Karpas-422 (cell line): ENCODE data around the gene TRIOBP. TPM values are rescaled to one million over a fixed set of nuclear protein-coding genes. Genes with fewer than 3 reads are reported as not detected.
A peak's percentile ranks its signal among the peaks of the same experiment; 100 is the strongest.

Experiments
- DNase-seq: peaks from one replicate; pipeline ENCODE4 v3.0.0-alpha.2; 2015
- H2AFZ ChIP-seq: fragments of 200-600 bp; sonication (generic); 2 replicates; pipeline ENCODE4 v1.6.1; 2014; ENCODE audit warnings: antibody characterized with exemption, low read length, mixed read lengths
- H3K27ac ChIP-seq: fragments of 200-600 bp; sonication (generic); 2 replicates; pipeline ENCODE4 v1.5.1; 2014; ENCODE audit warnings: mild to moderate bottlenecking, low read length, moderate library complexity
- H3K27me3 ChIP-seq: fragments of 200-600 bp; sonication (generic); 2 replicates; pipeline ENCODE4 v1.6.1; 2014; ENCODE audit warnings: low read length, mixed read lengths
- H3K36me3 ChIP-seq: fragments of 200-600 bp; sonication (generic); 2 replicates; pipeline ENCODE4 v1.6.1; 2014; ENCODE audit warnings: low read length, mixed read lengths; ENCODE audit not compliant: insufficient read depth
- H3K4me1 ChIP-seq: fragments of 200-600 bp; sonication (generic); 2 replicates; pipeline ENCODE4 v1.6.1; 2014; ENCODE audit warnings: mild to moderate bottlenecking, low read length, mixed read lengths
- H3K4me2 ChIP-seq: fragments of 200-600 bp; sonication (generic); 2 replicates; pipeline ENCODE4 v1.6.1; 2014; ENCODE audit warnings: low read length, low read depth, mild to moderate bottlenecking; ENCODE audit not compliant: poor library complexity, severe bottlenecking
- H3K4me3 ChIP-seq: fragments of 200-600 bp; sonication (generic); 2 replicates; pipeline ENCODE4 v1.5.1; 2014; ENCODE audit warnings: mild to moderate bottlenecking, antibody characterized with exemption, low read length, mixed read lengths
- H3K79me2 ChIP-seq: fragments of 200-600 bp; sonication (generic); 2 replicates; pipeline ENCODE4 v1.6.1; 2014; ENCODE audit warnings: mild to moderate bottlenecking, low read length, mixed read lengths
- H3K9ac ChIP-seq: fragments of 200-600 bp; sonication (generic); 2 replicates; pipeline ENCODE4 v1.6.0; 2014; ENCODE audit warnings: low read length
- H3K9me2 ChIP-seq: fragments of 200-600 bp; sonication (generic), shearing (Covaris generic); replicated peaks from 2 replicates; pipeline ENCODE4 v1.6.0; 2014; ENCODE audit warnings: mild to moderate bottlenecking, low read length, moderate library complexity; ENCODE audit not compliant: insufficient read depth
- H3K9me3 ChIP-seq: fragments of 300-700, 200-600 bp; sonication (generic); 2 replicates; pipeline ENCODE4 v1.6.1; 2014; ENCODE audit warnings: low read length, mixed read lengths
- H4K20me1 ChIP-seq: fragments of 200-600 bp; sonication (generic); 2 replicates; pipeline ENCODE4 v1.6.1; 2014; ENCODE audit warnings: mild to moderate bottlenecking, antibody characterized with exemption, low read length, low read depth; ENCODE audit not compliant: insufficient read depth
- total RNA-seq: library from RNA; depleted of rRNA; stranded (reverse); fragments of >200 nt; shearing (Covaris generic); gene quantifications from 2 replicates; pipeline ENCODE4 v1.2.3, GENCODE V29; 2014; ENCODE audit warnings: low replicate concordance

TRIOBP gene
- total RNA-seq, 1 experiment from 2014 or later, result 14.6 TPM

DNA sequence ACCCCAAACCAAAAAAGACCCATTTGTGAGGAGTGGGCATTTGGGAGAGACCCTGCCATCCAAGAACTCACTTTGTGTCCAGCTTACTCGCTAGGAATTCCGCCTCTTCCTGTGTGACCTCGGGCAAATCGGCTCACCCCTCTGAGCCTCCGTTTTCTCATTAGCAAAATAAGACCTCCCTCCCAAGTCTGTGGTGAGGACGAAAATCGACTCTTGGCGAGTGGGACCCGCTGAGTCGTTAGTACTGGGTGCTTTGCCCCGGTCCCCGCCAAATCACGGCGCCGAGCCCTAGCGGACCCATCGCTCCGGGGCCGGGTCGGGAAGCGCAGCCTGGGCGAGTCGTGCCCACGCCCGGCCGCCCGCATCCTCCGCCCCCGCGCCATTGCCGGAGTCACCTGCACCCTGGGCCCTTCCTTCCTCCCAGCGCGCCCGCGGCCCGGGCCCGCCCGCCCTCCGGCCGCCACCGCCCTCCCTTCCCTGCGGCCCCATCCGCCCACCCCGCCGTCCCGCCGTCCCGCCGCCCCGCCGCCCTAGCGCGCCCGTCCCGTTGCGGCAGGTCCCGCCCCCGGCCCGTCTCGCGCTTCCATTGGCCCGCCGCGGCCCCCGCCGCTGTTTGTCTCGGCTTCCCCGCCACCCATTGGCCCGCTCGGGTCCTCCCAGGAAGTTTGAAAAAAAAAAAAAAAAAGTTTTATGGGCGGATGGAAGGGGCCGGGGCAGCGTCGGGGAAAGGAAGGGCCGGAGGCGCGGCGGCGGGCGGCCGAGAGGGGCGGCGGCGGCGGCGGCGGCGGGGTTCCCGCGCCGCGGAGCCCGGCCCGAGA is 48.9 kb downstream of the TRIOBP start:
- peak; percentile 97 for DNase-seq
- Histone ChIP-seq H4K20me1 (no peaks in the 10 kb centered on the region), H3K9me3 (no peaks in the 10 kb centered on the region), H3K36me3 (no peaks in the 10 kb centered on the region), H3K27ac (peak overlapping the region; percentile 74), H3K4me3 (peak overlapping the region; percentile 100), H2AFZ (peak overlapping the region; percentile 90), H3K27me3 (no peaks in the 10 kb centered on the region), H3K9me2 (no peaks in the 10 kb centered on the region), H3K79me2 (peaks cover 48% of the 10 kb centered on the region), H3K9ac (peak overlapping the region; percentile 99), H3K4me1 (peaks cover 25% of the 10 kb centered on the region), H3K4me2 (peak overlapping the region; percentile 98)

DNA sequence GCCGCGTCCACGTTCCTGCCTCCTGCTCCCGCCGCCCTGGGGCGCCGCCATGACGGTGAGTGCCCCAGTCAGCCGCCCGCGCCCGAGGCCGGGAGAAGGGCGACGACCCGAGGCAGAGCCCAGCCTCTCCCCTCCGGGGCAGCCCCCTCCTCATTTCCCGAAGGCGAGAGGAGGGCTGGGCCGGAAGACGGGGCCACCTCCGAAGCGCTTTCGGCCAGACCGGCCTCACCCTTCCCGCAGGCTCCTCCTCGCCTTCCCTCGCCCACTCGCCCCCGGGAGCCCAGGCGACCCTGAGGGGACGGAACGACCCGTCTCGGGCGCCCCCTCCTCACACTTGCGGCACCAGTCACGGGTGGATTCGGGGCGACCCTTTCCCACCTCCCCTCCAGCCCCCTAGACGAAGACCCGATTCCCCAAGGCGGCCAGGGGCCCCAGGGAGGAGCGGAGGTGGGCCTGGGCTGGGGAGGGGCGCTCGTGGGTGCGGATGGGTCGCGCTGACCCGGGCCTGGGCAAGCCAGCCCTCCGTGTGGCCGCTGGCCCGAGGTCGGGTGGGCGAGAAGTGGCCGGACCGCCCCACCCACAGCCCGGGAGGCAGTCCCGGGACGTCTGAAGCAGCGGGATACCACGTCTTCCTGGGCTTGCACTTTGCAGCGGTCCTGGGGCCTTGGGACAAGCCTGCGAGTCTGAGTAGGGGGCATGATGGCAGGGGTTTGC is 49.7 kb downstream of the TRIOBP start:
- DNase-seq, result no peak
- peak overlapping the region; percentile 73 for H3K27ac ChIP-seq

DNA sequence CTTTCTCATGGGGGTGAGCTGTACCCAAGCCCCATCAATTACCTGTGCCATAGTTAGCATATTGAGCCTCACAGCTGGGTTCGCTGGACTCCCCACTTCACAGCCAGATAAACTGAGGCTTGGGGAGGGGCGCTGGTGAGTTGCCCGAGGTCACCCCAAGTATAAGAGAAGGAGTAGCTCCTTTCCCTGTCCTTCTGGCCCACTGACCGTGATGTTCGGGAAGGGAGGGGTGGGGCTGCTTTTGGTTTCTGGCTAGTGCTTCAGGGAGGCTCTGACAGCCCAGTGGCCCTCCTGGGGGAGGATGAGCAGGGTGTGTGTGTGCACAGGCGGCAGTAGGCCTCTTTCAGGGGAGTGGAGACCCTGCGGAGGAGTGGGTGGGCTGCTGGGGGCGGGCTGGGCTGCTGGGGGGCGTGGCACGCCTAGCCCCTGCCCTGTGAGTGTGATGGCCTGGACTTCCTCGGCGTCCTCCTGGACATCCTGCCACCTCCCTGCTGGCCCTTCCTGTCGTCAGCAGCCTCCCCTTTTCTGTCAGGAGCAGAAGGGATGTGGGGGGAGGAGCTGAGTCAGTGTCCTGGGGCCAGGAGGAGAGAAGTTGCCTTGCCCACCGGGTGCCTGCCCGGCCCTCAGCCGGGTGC is 50.3 kb downstream of the TRIOBP start:
- Histone ChIP-seq H3K36me3 (no peaks in the 10 kb centered on the region), H3K4me3 (peak overlapping the region; percentile 100), H3K9me2 (no peaks in the 10 kb centered on the region), H2AFZ (no peak overlapping the region), H3K9ac (peak overlapping the region; percentile 99), H3K9me3 (no peaks in the 10 kb centered on the region), H3K79me2 (peaks cover 48% of the 10 kb centered on the region), H3K27me3 (no peaks in the 10 kb centered on the region), H3K4me2 (peak overlapping the region; percentile 98), H3K27ac (peak overlapping the region; percentile 73; the same call in 1 of the 2 replicates), H4K20me1 (no peaks in the 10 kb centered on the region), H3K4me1 (peaks cover 25% of the 10 kb centered on the region)
- no peak for DNase-seq

More for the DNA sequence above, 49.7 kb downstream of the TRIOBP start:
- peak overlapping the region; percentile 99 for H3K9ac ChIP-seq
- H3K27me3 ChIP-seq, result no peaks in the 10 kb centered on the region
- no peaks in the 10 kb centered on the region for H3K36me3 ChIP-seq
- peak overlapping the region; percentile 98 for H3K4me2 ChIP-seq
- peaks cover 25% of the 10 kb centered on the region for H3K4me1 ChIP-seq
- H4K20me1 ChIP-seq, result no peaks in the 10 kb centered on the region
- H3K79me2 ChIP-seq, result peaks cover 48% of the 10 kb centered on the region
- no peaks in the 10 kb centered on the region for H3K9me2 ChIP-seq
- H2AFZ ChIP-seq, result peak overlapping the region; percentile 60; the same call in 1 of the 2 replicates
- peak overlapping the region; percentile 100 for H3K4me3 ChIP-seq
- H3K9me3 ChIP-seq, result no peaks in the 10 kb centered on the region

GRCh38 chr22:37747715-37748100 is 50.9 kb downstream of the TRIOBP start:
- peak overlapping the region; percentile 98 for H3K4me2 ChIP-seq
- H3K36me3 ChIP-seq, result no peaks in the 10 kb centered on the region
- H3K27me3 ChIP-seq, result no peaks in the 10 kb centered on the region
- no peaks in the 10 kb centered on the region for H3K9me3 ChIP-seq
- peak overlapping the region; percentile 17; the same call in 1 of the 2 replicates for H3K27ac ChIP-seq
- no peak overlapping the region for H2AFZ ChIP-seq
- H3K4me3 ChIP-seq, result peak overlapping the region; percentile 100; the same call in 1 of the 2 replicates
- no peaks in the 10 kb centered on the region for H3K9me2 ChIP-seq
- peaks cover 25% of the 10 kb centered on the region for H3K4me1 ChIP-seq
- H3K79me2 ChIP-seq, result peaks cover 48% of the 10 kb centered on the region
- H4K20me1 ChIP-seq, result no peaks in the 10 kb centered on the region
- peak overlapping the region; percentile 99 for H3K9ac ChIP-seq
- no peak for DNase-seq

- H3K27me3 ChIP-seq, result no peaks in the 10 kb centered on the region
- no peak overlapping the region for H3K27ac ChIP-seq
- no peak overlapping the region for H3K4me3 ChIP-seq
- no peaks in the 10 kb centered on the region for H4K20me1 ChIP-seq
- H3K4me2 ChIP-seq, result peak overlapping the region; percentile 98
- peaks cover 2% of the 10 kb centered on the region; the same call in 1 of the 2 replicates for H3K36me3 ChIP-seq
- H2AFZ ChIP-seq, result no peak overlapping the region
- H3K9me2 ChIP-seq, result no peaks in the 10 kb centered on the region
- H3K4me1 ChIP-seq, result peaks cover 25% of the 10 kb centered on the region
- H3K9ac ChIP-seq, result no peak overlapping the region
- no peak for DNase-seq
- peaks cover 48% of the 10 kb centered on the region for H3K79me2 ChIP-seq
- no peaks in the 10 kb centered on the region for H3K9me3 ChIP-seq
Measured at GRCh38 chr22:37748659-37749058, 51.8 kb downstream of the TRIOBP start.

- DNase-seq, result no peak
- peaks cover 25% of the 10 kb centered on the region for H3K4me1 ChIP-seq
- H3K4me3 ChIP-seq, result no peak overlapping the region
- peaks cover 48% of the 10 kb centered on the region for H3K79me2 ChIP-seq
- no peaks in the 10 kb centered on the region for H4K20me1 ChIP-seq
- no peaks in the 10 kb centered on the region for H3K27me3 ChIP-seq
- no peak overlapping the region for H2AFZ ChIP-seq
- H3K27ac ChIP-seq, result no peak overlapping the region
- H3K4me2 ChIP-seq, result no peak overlapping the region
- H3K9me3 ChIP-seq, result no peaks in the 10 kb centered on the region
- no peaks in the 10 kb centered on the region for H3K9me2 ChIP-seq
- H3K9ac ChIP-seq, result no peak overlapping the region
- H3K36me3 ChIP-seq, result peaks cover 2% of the 10 kb centered on the region; the same call in 1 of the 2 replicates
Measured at GRCh38 chr22:37749226-37749625, 52.4 kb downstream of the TRIOBP start.

DNA sequence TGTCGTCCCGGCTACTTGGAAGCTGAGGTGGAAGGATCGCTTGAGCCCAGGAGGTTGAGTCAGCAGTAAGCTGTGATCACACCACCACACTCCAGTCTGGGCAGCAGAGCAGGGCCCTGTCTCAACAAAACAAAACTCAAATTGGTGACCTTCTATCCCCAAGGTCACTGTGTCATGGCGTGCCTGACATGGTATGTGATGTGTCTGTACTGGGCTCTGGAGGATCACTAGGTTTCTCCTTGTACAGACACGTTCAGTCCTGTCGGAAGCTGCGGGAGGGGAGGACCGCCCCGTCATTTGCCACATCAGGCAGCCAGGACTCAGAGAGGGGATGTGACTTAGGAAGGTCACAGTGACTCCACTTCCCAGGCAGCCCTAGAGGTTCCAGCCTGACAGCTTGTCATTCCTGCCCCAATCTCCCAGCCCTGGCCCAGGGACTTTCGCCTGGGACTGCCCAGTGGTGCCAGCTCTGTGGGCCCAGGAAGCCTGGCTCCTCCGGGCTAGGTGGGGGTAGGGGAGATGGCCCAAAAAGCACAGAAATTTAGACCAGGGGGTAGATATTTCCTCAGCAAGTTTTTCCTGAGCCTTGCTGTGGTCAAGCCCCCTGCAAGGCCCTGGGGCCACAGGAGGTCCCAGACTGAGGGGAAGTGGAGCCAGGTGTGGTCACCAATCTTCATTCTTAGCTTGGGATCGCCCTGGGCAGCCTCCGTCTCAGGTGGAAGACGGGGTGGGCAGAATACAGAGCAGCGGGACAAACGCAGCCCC is 53.2 kb downstream of the TRIOBP start:
- Histone ChIP-seq H3K4me2 (no peak overlapping the region), H4K20me1 (no peaks in the 10 kb centered on the region), H3K4me3 (no peak overlapping the region), H3K27ac (no peak overlapping the region), H3K4me1 (peaks cover 17% of the 10 kb centered on the region), H3K9ac (no peak overlapping the region), H3K79me2 (peaks cover 46% of the 10 kb centered on the region), H2AFZ (no peak overlapping the region), H3K36me3 (peaks cover 3% of the 10 kb centered on the region), H3K27me3 (no peaks in the 10 kb centered on the region), H3K9me2 (no peaks in the 10 kb centered on the region), H3K9me3 (no peaks in the 10 kb centered on the region)
- DNase-seq, result no peak
